NOMO-1 (cell line): ENCODE results near the gene ZNF341.

Experiments used
- DNase-seq, 2 experiments: peaks; one replicate each; lab custom pipeline; 2025; ENCODE audit not compliant: unreplicated experiment in 2 of 2; lab: John Stamatoyannopoulos, UW

Gene ZNF341

DNA sequence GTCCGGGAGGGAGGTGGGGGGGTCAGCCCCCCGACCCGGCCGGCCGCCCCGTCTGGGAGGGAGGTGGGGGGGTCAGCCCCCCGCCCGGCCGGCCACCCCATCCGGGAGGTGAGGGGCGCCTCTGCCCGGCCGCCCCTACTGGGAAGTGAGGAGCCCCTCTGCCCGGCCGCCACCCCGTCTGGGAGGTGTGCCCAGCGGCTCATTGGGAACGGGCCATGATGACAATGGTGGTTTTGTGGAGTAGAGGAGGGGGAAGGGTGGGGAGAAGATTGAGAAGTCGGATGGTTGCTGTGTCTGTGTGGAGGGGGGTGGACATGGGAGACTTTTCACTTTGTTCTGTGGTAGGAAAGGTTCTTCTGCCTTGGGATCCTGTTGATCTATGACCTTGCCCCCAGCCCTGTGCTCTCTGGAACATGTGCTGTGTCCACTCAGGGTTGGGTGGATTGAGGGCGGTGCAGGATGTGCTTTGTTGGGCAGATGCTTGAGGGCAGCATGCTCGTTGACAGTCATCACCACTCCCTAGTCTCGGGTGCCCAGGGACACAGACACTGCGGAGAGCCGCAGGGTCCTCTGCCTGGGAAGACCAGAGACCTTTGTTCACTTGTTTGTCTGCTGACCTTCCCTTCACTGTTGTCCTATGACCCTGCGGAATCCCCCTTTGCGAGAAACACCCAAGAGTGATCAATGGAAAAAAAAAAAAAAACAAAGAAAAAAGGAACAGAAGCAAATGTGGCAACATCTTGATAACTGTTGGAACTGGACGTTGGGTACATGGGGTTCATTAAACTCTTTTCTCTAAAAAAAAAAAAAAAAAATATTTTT, 30.0 kb upstream of the ZNF341 start:
- peak in 1 of 2 experiments; percentile 4 for DNase-seq

DNA sequence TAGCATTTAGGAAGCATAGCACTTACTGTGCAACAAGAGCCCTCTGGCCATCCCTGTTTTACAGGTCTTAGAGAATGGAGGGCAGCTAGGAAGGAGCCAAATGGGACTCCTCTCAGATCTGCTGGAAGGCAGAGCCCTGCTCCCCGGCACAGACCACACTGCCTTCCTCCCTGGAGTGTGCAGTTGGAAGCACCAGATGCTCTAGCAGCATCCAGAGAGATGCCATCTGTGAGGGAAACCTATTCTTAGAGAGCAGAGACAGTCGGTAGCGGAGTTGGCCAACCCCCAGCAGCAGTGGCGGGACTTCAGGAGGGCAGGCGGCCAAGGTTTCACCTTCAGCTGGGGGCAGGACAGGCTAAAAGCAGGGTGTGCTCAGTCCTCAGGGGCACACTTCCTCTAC, 28.9 kb upstream of the ZNF341 start:
- DNase-seq = no peak

DNA sequence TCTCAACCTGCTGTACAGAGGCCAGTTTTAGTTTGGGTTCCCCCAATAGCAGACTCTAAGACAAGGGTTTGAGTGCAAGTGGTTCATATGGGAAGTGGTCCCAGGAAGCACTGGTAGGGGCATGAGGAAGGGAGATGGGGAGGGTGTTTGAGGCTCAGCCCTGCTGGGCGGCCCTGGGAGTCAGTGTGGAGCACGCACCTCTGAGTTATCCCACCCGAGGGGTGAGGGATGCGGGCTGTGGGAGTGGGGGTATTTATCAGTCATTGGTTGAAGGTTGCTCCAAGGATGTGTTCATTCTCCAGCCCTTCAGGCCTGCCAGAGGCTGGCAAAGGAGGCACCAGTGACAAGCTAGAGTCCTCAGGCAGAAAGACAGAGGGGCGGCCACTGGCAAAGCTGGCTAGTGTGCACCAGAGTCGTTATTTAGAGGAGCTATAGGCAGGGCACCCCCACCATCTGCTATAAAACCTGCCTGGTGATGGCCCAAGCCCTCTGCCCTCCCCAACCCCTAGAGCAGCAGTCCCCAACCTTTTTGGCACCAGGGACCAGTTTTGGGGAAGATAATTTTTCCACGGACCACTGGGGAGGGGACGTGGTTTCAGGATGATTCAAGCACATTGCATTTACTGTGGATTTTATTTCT, 28.2 kb upstream of the ZNF341 start:
- no peak for DNase-seq

DNA sequence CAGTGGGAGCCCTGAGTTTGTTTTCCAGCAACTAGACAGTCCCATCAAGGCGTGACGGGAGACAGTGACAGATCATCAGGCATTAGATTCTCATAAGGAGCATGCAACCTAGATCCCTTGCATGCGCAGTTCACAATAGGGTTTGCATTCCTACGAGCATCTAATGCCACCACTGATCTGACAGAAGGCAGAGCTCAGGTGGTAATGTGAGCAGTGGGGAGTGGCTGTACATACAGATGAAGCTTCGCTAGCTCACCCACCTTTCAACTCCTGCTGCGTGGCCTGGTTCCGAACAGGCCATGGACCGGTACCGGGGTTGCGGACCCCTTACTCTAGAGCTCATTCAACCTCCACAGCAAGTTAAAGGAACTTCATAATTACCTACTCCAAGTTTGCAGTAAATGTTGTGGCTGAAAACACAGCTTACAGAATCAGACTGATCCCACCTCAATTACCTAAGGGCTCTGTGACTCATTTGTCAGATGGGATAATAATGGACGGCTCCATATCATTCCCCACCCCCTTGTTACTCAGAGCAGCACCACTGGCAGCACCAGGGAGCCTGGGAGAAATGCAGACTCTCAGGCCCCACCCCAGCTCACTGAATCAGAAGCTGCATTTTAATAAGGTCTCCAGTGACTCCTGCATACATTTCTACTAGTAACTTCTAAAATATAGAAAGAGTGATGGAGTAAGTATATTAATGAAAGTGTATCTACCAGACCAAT, 27.4 kb upstream of the ZNF341 start:
- DNase-seq = no peak

DNA sequence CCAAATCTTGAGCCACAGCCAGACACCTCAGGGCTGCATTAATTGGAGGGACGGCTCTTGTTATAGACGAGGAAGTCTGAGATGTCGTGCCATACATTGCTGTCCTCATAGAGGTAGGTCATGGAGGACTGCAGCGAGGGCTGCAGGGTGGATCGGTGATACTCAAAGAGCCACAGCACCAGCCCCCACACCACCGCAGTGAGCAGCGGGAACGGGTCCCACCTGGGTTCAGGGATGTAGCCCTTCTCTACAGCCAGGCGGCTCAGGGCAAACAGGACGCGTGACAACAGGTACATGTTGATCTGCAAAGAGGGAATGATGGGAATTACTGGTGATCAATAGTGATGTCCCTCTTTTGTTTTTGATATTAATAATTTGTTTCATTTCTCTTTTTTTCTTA, 24.1 kb upstream of the ZNF341 start:
- DNase-seq = no peak

DNA sequence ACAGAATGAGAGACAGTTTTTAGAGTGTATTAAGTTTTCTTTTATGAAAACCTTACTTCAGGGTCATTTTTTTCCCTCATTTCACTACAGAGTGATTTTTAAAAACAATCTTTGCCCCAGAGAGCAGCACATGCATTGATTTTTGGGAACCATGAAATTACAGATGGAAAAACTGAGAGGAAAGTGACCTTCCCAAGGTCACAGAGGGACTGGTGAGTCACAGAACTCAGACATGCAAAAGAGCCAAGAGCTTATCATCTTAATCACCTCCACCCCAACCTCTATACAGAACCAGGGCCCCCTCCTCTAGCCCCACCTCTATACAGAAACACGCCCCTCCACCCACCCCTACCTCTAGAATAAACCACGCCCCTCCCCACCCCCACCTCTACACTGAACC, 22.4 kb upstream of the ZNF341 start:
- no peak for DNase-seq

DNA sequence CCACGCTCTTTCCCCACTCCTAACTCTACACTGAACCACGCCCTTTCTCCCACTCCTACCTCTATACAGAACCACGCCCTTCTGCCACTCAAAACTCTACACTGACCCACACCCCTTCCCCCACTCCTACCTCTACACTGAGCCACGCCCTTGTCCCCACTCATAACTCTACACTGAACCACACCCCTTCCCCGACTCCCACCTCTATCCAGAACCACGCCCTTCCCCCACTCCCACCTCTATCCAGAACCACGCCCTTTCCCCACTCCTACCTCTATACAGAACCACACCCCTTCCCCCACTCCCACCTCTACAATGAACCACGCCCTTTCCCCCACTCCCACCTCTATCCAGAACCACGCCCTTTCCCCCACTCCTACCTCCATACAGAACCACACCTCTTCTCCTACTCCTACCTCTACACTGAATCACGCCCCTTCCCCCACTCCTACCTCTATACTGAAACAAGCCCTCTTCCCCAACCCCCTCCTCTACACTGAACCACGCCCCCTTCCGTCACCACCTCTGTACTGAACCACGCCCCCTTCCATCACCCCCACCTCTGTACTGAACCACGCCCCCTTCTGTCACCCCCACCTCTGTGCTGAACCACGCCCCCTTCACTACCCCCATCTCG, 21.8 kb upstream of the ZNF341 start:
- no peak for DNase-seq

DNA sequence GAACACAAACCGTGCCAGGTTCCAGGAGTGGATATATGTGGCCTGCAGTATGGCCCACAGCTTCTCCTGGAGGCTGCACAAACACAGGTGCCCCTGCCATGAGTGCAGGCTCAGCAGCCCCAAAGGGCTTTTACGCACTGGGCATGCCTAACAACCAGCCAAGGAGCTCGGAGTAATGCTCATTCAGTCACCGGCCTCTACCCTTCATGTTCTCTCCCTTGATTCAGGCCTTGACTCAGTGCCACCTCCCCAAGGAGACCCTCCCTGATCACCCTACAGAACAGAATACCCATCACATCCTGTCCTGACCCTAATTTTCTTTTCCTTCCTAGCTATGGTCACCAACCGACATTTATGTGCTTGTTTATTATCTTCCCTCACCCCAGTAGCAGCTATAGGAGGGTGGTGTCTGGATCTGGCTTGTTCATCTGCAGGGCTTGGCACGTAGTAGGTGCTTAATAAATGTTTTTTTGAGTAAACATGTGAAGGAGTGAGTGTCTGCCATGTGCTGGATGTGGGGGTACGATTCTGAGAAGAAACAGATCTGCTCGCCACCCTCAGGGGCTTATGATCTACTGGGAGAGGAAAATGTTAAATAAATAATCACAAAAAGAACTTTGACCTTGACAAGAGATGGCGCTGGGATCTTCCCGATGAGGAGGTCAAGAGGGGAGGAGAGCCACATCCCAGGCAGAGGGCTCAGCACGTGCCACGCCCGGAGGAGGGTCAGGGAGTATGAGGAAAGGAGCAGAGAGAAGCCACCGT, 20.9 kb upstream of the ZNF341 start:
- no peak for DNase-seq

DNA sequence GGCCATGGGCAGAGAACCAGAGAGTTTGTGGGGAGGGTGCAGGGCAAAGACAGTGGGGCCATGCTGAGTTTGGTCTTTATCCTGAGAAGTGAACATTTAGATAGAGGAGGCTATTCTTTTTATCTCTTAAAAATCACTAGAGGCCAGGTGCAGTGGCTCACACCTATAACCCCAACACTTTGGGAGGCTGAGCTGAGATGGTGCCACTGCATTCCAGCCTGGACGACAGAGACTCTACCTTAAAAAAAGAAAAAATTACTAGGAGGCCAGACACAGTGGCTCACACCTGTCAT, 20.4 kb upstream of the ZNF341 start:
- DNase-seq = no peak

DNA sequence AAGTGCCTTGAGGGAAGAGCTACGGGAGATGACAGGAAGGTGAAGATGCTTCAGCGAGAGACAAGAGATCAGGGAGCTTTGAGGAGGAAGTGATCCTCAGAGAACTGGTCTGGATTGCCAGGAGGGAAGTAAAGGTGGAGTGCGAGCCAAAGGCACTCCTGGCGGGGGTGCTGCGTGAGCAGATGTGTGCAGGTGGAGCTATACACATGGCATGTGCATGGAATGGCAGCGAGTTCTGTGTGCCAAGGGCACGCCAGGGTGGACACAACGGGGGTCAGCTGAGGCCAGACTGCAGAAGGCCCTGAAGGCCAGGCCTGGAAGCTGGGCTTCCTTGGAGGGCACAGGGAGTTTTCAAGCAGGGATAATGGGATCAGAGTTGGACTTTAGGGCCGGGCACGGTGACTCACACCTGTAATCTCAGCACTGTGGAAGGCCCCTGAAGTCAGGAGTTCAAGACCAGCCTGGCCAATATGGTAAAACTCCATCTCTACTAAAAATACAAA, 17.9 kb upstream of the ZNF341 start:
- DNase-seq = no peak

DNA sequence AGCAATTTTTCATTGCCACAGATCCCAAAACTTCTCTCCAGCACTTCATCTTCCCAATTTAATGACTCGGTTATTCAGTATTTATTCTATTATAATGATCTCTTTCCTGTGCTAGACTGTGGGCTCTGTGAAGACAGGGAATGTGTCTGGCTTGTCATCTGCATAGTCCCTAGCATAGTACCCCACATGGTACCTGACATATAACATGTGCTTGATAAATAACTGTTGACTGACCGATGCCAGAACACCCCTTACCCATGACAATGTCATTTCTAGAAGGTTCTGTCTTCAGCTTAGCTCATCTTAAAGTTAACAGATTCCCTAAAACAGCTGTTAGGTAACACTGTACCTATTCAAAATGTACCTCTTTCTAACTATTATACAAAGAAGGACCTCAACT, 15.3 kb upstream of the ZNF341 start:
- no peak for DNase-seq

DNA sequence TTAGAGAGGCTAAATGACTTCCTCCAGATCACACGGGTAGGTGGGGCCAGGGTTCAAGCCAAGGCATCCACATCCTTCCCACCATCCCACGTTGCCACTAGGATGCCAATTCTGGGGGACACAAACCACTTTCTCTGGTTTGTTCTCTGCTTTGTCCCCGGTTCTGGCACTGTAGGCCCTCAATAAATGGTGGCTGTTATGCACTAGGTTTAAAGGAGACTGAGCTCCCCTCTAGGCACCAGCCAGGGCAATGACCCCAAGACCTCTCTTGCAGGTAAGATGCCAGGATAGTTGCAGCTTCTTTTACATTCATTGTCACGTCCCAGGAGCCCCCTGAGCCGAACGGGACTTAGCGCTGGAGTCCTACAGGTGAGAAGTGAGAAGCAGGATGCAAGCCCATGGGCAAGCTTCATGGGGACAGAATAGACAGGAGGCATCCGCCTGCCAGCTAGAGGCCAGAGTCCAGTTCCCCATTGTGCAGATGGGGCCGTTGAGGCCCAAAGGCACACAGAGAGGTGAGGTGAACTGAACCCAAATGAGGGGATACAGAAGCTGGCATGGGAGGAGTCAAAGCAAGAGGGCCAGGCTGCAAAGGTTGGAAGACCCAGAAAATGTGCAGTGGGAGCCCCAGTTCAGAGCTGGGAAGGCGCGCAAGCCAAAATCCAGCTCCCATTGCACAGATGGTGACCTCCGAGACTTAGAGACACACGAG, 12.4 kb upstream of the ZNF341 start:
- peak in 1 of 2 experiments; percentile 6 for DNase-seq

DNA sequence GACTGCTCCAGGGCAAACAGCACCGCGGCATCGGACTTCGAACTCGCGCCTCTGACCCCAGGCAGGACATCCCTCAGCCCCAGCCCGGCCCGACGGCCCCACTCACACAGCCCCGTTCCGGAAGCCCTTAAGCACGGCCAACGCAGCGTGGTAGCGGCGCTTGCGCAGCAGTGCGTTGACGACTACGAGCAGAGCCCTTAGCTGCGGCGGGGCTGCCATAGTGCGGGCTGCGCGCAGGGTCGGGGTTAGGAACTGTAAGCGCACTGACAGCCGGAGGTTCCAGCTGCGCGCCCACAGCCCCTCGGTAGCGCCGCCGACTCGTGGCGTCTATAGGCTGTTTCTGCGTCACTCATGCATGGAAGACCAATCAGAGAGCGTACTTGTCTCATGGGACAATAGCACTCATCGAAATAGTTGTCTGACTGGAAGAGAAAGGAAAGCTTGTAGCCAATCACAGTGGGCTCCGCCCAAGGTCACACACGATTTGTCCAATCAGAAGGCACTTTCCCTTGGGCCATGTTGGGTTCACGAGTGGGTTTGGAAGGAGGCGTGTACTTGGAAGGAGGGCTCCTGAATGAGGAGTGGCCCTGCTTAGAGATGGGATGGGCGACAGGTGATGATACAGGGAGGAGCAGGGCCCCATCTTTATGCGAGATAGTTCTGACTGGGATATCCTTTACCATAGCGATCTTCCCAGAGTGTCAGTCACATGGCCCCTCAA, 11.6 kb upstream of the ZNF341 start, which contains the start of gene PXMP4:
Gene PXMP4, minus strand, starts transcription at position 322 of the 721 bp plus-strand sequence. Its CDS starts 103 bp downstream, at position 219.
- peak; percentile 84 to 99 for DNase-seq

DNA sequence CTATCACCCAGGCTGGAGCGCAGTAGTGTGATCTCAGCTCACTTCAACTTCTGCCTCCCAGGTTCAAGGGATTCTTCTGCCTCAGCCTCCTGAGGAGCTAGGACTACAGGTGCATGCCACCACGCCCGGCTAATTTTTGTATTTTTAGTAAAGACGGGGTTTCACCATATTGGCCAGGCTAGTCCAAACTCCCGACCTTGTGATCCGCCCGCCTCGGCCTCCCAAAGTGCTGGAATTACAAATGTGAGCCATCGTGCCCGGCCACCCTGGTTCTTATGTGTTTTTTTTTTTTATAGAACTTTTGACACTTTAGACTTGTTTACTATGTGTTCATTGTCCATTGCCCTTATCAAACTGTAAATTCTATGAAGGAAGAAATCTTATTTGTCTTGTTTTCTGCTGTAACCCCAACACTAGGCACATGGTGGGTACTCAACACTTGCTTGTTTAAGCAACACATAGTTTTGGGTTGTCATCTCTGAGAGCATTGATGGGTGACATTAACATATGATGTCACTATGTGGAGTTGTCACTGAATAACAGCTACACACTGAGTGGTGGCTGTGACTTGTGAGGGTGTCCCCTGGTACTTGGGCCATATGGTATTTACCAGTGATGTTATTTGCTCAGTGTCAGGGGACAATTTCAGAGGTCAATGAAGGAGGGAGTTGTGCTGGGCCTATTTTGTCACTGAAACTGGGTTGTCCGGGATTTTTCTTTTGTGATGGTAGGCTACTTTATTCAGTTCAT, 10.2 kb upstream of the ZNF341 start:
- no peak for DNase-seq

DNA sequence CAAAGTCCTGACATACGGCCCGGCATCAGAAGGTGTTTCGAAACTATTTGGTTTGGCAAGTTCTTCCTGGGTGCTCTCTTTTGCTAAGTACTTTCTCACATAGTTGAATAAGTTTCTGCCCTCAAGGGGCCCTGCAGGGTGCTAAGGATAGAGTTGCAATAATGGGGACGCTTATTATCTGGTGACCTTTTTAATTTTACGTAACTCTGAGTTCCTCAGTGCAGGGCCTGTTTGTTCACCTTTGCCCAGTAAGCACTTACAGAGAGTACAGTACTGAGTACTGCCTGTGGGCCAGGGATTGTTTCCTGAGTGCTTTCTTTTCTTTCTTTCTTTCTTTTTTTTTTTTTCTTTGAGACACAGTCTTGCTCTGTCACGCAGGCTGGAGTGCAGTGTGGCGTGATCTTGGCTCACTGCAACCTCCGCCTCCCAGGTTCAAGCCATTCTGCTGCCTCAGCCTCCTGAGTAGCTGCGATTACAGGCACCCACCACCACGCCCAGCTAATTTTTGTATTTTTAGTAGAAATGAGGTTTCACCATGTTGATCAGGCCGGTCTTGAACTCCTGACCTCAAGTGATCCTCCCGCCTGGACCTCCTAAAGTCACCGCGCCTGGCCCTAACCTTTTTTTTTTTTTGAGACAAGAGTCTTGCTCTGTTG, 7.2 kb upstream of the ZNF341 start:
- no peak for DNase-seq

DNA sequence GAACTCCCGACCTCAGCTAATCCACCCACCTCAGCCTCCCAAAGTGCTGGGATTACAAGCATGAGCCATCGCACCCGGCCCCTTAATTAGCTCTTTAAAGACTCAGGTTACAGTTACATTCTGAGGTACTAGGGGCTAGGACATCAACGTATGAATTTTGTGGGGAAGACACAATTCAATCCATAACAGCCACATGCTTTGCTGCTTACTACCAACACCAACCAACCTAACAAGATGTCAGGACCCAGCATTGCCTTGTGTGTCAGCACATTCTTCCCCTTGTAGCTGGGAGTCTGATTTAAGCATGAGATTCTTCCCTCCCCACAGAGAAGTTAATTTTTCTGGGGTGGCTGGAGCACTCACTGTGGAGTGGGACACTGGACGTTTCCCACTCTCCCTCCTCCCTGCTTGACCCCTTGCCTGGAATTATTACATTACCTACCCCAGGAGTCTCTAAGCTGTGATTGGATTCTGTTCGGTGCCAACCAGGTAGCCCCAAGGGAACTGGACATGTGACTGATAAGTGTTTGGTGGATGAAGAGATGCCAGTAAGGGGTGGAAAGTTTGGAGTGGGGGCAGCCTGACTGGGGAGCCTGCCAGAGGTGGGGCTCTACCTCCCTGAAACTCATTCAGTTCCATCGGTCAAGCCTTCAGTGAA, 6.1 kb upstream of the ZNF341 start:
- DNase-seq = no peak

DNA sequence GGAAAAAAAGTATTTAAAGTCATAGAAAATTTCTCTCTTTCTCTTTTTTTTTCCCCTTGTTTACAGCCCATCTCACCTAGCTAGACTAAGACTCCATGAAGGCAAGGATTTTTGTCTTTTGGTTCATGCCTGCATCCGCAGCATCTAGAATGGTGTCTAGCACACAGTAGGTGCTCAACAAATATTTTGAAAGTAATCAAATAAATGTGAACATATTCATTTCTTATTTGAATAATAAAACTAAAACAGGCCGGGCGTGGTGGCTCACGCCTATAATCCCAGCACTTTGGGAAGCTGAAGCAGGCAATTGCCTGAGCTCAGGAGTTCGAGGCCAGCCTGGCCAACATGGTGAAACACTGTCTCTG, 4.7 kb upstream of the ZNF341 start:
- DNase-seq = no peak

DNA sequence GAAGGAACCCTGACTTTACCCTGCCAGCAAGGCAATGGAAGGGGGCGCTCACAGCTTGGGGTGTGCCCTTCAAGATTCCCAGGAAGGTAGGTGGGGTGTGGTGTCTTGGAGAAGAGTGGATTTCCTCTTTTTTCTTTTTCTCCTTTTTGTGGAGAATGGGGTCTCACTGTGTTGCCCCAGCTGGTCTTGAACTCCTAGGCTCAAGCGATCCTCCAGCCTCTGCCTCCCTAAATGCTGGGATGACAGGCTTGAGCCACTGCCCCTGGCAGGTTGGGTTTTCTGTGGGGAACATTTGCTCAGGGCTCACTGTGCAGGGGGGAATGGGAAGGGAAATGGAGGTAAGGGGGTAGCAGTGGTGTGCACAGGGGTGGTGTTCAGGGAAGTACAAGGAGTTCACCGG, 4.0 kb upstream of the ZNF341 start:
- DNase-seq = no peak
